HEK293 (cell line): Measurements from ENCODE around the gene NLK.
A peak's percentile ranks its signal among the peaks of the same experiment; 100 is the strongest.

Source experiments
- ATF2 ChIP-seq: fragments of 450-650 bp; formaldehyde crosslinking; IDR thresholded peaks from 2 replicates; pipeline ENCODE4 v1.5.1; 2016; ENCODE audit warnings: missing biosample characterization, missing genetic modification characterization, low read depth
- CTCF ChIP-seq: fragments of 450-650 bp; formaldehyde crosslinking; IDR thresholded peaks from 2 replicates; pipeline ENCODE4 v1.5.1; 2016; ENCODE audit warnings: missing biosample characterization, missing genetic modification characterization
- GLI4 ChIP-seq: fragments of 450-650 bp; formaldehyde crosslinking; IDR thresholded peaks from 2 replicates; pipeline ENCODE4 v1.5.1; 2016; ENCODE audit warnings: missing biosample characterization, missing genetic modification characterization
- KLF9 ChIP-seq: fragments of 450-650 bp; formaldehyde crosslinking; IDR thresholded peaks from 2 replicates; pipeline ENCODE4 v1.5.1; 2016; ENCODE audit warnings: missing biosample characterization, missing genetic modification characterization, low read depth
- MYNN ChIP-seq: fragments of 450-650 bp; formaldehyde crosslinking; IDR thresholded peaks from 2 replicates; pipeline ENCODE4 v1.5.1; 2016; ENCODE audit warnings: missing biosample characterization, missing genetic modification characterization, borderline replicate concordance
- REPIN1 ChIP-seq: fragments of 450-650 bp; formaldehyde crosslinking; IDR thresholded peaks from 2 replicates; pipeline ENCODE4 v1.5.1; 2017; ENCODE audit warnings: missing biosample characterization, missing genetic modification characterization, low read depth
- TCF7L2 ChIP-seq: IDR thresholded peaks from 2 replicates; pipeline ENCODE4 v1.6.1; 2011; ENCODE audit warnings: low read depth, mild to moderate bottlenecking, inconsistent platforms, low read length, moderate library complexity, borderline replicate concordance
- ZBTB1 ChIP-seq: fragments of 450-650 bp; formaldehyde crosslinking; IDR thresholded peaks from 2 replicates; pipeline ENCODE4 v1.5.1; 2016; ENCODE audit warnings: missing biosample characterization, missing genetic modification characterization
- ZBTB44 ChIP-seq: fragments of 450-650 bp; IDR thresholded peaks from 2 replicates; pipeline ENCODE4 v1.5.1; 2018; ENCODE audit warnings: missing biosample characterization, mild to moderate bottlenecking, missing genetic modification characterization
- ZFP37 ChIP-seq: fragments of 450-650 bp; formaldehyde crosslinking; IDR thresholded peaks from 2 replicates; pipeline ENCODE4 v1.5.1; 2016; ENCODE audit warnings: missing biosample characterization, missing genetic modification characterization
- ZNF211 ChIP-seq: fragments of 450-650 bp; formaldehyde crosslinking; IDR thresholded peaks from 2 replicates; pipeline ENCODE4 v1.5.1; 2016; ENCODE audit warnings: low read depth, missing biosample characterization, missing genetic modification characterization
- ZNF274 ChIP-seq, 2 experiments: fragments of 200-500 bp in 1 of 2; fragments of 450-650 bp in 1 of 2; sonication (Bioruptor generic) in 1 of 2; formaldehyde crosslinking in 1 of 2; IDR thresholded peaks; 2 replicates each; pipeline versions ENCODE4 v1.5.1 to v1.6.1; 2014 to 2016; ENCODE audit warnings: borderline replicate concordance in 1 of 2, inconsistent platforms in 1 of 2, low read length in 1 of 2, missing biosample characterization in 1 of 2, missing genetic modification characterization in 1 of 2
- ZNF292 ChIP-seq: fragments of 450-650 bp; formaldehyde crosslinking; IDR thresholded peaks from 2 replicates; pipeline ENCODE4 v1.5.1; 2016; ENCODE audit warnings: low read depth, missing biosample characterization, missing genetic modification characterization, borderline replicate concordance
- ZNF571 ChIP-seq: fragments of 450-650 bp; formaldehyde crosslinking; IDR thresholded peaks from 2 replicates; pipeline ENCODE4 v1.5.0; 2017; ENCODE audit warnings: missing biosample characterization, missing genetic modification characterization

- TF ChIP-seq ZBTB44 (tag by site-specific recombination) (no peak), ZBTB1 (tag by site-specific recombination) (no peak), ZFP37 (tag by site-specific recombination) (no peak), GLI4 (no peak), CTCF (tag by site-specific recombination) (no peak), TCF7L2 (no peak), KLF9 (tag by site-specific recombination) (no peak), ZNF274 (IDR thresholded peaks at IDR 0.05; ENCODE audit: low read length) (no peak), ZNF274 (tag by site-specific recombination; IDR thresholded peaks at IDR 0.05; ENCODE audit: borderline replicate concordance) (no peak), REPIN1 (tag by site-specific recombination) (no peak), MYNN (tag by site-specific recombination) (no peak), ZNF211 (tag by site-specific recombination) (no peak), ZNF571 (tag by site-specific recombination) (no peak), ZNF292 (tag by site-specific recombination) (no peak), ATF2 (0 out of 2 replicates have a peak, but pooled peaks have one; percentile 14)
Observed at GRCh38 chr17:28031174-28031573, 11.3 kb upstream of the NLK start.
